DND-41 (cell line): ENCODE measurements around the gene ETFA.

Source experiments
- CTCF ChIP-seq: IDR thresholded peaks from 2 replicates; pipeline ENCODE4 v1.5.1; 2012; ENCODE audit warnings: borderline replicate concordance, low read length, moderate library complexity, mild to moderate bottlenecking; ENCODE audit not compliant: poor library complexity, severe bottlenecking; ENCODE audit errors: extremely low read depth
- EZH2 ChIP-seq: IDR thresholded peaks from 3 replicates; pipeline ENCODE4 v1.6.1; 2012; ENCODE audit warnings: borderline replicate concordance, low read depth, mild to moderate bottlenecking, moderate library complexity, low read length, inconsistent platforms; ENCODE audit not compliant: severe bottlenecking

GRCh38 chr15:76320012-76320411 lies 8.7 kb upstream of the ETFA start:
- TF ChIP-seq CTCF (no peak), EZH2 (no peak)
